ENCODE measurements around the gene MRPS31. TPM values are rescaled to one million over a fixed set of nuclear protein-coding genes. Genes with fewer than 3 reads are reported as not detected.

MRPS31 gene
- 10 to 100 TPM; 20.3 to 21.2 (median 20.9) TPM for total RNA-seq
- long read RNA-seq, donor 1, transcript MRPS31-201 (7 exons, 1,462 nt): major isoform, 18 of 21 reads
- long read RNA-seq, donor 1, partial matches to known transcripts: 2 of 21 reads
- long read RNA-seq, donor 1, other reads (novel, unspliced or antisense): 1 of 21 reads
- long read RNA-seq, donor 2, transcript MRPS31-201 (7 exons, 1,462 nt): major isoform, 17 of 26 reads
- long read RNA-seq, donor 2, partial matches to known transcripts: 6 of 26 reads
- long read RNA-seq, donor 2, other reads (novel, unspliced or antisense): 3 of 26 reads

DNA sequence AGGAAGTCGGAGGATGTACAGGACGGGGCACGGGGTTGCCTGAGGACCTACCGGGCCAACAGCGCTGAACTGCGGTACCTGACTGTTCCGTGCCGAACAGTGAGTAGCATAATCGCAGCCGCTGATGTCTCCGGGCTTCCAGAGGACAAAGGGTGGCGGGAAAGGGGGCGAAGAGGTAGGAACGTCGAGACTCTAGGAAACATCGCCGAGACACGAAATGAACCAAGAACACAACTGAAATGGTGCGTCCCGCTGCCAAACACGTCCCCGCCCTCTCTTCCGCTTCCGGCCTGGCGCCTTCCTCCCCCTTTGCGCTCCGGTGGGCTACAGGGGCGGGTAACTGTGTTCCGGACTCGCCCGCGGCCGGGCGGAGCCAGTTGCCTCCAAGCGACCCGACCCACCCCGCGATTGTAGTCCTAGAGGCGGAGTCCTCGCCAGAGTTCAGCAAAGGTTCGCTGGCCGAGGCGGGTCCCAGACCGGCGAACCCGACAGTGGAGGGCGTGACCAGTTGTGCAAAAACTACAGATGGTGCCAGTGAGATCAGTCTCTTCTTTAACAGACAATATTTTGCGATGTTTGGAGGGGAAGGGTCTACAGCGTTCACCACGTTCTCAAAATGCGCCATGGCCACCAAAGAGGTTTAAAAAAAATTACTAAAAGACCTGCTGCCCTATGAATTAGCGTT lies at the start of gene MRPS31:
Gene MRPS31, minus strand, starts transcription at position 257 of the 685 bp plus-strand sequence. Its CDS starts 54 bp downstream, at position 203.
- DNase-seq (peak; percentile 96 to 98 (median 98)), ATAC-seq (peak; percentile 100)
- Histone ChIP-seq H3K36me3 (ENCODE audit: low read depth) (no peaks in the 10 kb centered on the region), H3K4me1 (ENCODE audit: low read depth) (peaks cover 11% of the 10 kb centered on the region), H3K9me3 (no peaks in the 10 kb centered on the region), H3K4me3 (peak within 1 kb of the TSS; percentile 57)
- TF ChIP-seq, protein P1, sequence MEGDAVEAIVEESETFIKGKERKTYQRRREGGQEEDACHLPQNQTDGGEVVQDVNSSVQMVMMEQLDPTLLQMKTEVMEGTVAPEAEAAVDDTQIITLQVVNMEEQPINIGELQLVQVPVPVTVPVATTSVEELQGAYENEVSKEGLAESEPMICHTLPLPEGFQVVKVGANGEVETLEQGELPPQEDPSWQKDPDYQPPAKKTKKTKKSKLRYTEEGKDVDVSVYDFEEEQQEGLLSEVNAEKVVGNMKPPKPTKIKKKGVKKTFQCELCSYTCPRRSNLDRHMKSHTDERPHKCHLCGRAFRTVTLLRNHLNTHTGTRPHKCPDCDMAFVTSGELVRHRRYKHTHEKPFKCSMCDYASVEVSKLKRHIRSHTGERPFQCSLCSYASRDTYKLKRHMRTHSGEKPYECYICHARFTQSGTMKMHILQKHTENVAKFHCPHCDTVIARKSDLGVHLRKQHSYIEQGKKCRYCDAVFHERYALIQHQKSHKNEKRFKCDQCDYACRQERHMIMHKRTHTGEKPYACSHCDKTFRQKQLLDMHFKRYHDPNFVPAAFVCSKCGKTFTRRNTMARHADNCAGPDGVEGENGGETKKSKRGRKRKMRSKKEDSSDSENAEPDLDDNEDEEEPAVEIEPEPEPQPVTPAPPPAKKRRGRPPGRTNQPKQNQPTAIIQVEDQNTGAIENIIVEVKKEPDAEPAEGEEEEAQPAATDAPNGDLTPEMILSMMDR (IDR thresholded peaks at IDR 0.05): no peak
- intact Hi-C loops (cut with DNase I, micrococcal nuclease): no loop called here

DNA sequence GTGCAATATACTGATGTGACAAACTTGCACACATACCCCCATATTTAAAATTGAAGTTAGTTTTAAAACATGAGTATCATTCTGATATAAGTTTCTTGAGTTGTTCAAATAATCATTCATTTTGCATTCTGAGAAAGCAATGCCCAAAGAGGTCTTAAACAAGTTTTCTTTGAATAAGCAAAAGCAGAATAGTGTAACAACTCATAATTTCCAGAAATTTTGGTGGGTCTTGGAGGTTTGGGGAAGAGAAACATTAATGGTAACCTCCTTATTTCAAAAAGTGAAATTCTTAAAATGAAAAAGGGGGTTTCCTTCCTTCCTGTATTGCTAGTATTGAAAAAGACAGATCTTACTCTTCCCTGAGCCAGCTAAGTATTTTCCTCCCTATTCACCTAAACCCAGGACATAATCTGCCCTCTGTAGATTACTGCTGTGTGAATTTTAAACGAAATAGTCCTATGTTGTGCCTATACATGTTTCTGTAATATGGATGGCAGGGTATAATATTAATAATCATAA lies 48.9 kb upstream of the MRPS31 start:
- Histone ChIP-seq H3K36me3 (ENCODE audit: low read depth) (no peaks in the 10 kb centered on the region), H3K9me3 (no peaks in the 10 kb centered on the region), H3K4me3 (no peak overlapping the region), H3K4me1 (ENCODE audit: low read depth) (no peaks in the 10 kb centered on the region)
- ATAC-seq (no peak), DNase-seq (no peak)
- TF ChIP-seq, protein P1 (IDR thresholded peaks at IDR 0.05): no peak
- intact Hi-C loops (cut with DNase I, micrococcal nuclease): no loop called here

DNA sequence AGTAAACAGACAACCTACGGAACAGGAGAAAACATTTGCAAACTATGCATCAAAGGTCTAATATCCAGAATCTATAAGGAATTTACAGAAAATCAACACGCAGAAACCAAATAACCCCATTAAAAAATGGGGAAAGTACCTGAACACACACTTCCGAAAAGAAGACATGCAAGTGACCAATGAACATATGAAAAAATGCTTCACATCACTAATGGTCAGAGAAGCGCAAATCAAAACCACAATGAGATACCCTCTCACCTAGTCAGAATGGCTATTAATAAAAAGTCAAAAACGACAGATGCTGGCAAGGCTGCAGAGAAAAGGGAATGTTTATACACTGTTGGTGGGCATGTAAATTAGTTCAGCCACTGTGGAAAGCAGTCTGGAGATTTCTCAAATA lies 47.9 kb upstream of the MRPS31 start:
- no peak for ATAC-seq
- intact Hi-C loops (cut with DNase I, micrococcal nuclease): no loop called here
- no peak overlapping the region for H3K4me3 ChIP-seq
- H3K9me3 ChIP-seq: no peaks in the 10 kb centered on the region
- no peaks in the 10 kb centered on the region for H3K4me1 ChIP-seq (ENCODE audit: low read depth)
- H3K36me3 ChIP-seq (ENCODE audit: low read depth): no peaks in the 10 kb centered on the region
- no peak for DNase-seq
- TF ChIP-seq, protein P1 (IDR thresholded peaks at IDR 0.05): no peak

DNA sequence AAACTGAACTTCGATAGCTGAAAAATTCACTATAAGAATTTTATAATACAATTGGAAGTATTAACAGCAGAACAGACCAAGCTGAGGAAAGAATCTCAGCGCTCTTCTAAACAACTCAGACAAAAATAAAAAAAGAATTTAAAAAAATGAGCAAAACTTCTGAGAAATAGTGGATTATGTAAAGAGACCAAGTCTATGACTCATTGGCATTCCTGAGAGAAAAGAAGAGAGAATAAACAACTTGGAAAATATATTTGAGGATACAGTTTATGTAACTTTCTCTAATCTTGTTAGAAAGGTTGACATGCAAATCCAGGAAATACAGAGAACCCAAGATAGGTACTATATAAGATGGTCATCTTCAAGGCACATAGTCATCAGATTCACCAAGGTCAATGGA lies 43.8 kb upstream of the MRPS31 start:
- no peaks in the 10 kb centered on the region for H3K36me3 ChIP-seq (ENCODE audit: low read depth)
- no peak for ATAC-seq
- H3K9me3 ChIP-seq: no peaks in the 10 kb centered on the region
- TF ChIP-seq, protein P1 (IDR thresholded peaks at IDR 0.05): no peak
- H3K4me3 ChIP-seq: no peak overlapping the region
- no peak for DNase-seq
- H3K4me1 ChIP-seq (ENCODE audit: low read depth): no peaks in the 10 kb centered on the region
- intact Hi-C loops (cut with DNase I, micrococcal nuclease): no loop called here

DNA sequence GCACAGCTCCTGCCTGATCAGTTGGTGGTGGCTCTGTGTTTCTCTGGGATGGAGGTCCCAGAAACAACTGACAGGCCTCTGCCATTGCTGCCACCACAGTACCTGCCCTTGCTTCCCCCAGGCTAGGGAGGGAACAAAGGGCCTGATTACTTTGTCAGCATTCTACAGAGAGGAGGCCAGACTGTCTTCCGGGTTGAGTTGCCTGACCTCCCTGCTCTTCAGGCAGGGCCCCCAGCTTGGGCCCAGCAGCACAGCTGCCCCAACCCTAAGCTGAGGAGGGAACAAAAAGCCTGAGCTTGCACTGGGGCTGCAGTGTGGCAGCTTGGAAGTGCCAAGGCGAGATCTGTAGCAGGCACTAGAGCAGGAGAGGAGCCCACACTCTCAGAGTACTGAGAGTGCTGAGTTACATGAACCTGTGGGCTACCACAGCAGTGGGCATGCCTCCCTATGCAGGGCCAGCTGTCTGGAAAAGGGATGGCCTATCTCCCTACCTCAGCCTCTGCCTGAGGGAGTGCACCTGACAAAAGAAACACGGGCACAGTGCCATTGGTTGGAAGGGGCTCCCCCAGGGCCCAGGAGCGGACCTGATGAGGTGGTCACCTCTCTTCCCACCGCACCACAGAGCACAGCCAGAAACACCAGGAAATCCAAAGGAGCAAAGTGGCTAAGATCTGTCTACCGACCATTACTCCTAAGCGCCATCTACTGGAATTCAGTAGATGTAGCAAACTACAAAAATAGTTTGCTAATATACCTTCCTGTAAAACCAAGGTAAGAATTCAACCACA lies 42.9 kb upstream of the MRPS31 start:
- DNase-seq (peak in 1 of 3 donors; percentile 31), ATAC-seq (peak; percentile 87)
- TF ChIP-seq, protein P1 (IDR thresholded peaks at IDR 0.05): no peak
- H3K4me3 ChIP-seq: no peak overlapping the region
- intact Hi-C loops (cut with DNase I, micrococcal nuclease): no loop called here
- no peaks in the 10 kb centered on the region for H3K9me3 ChIP-seq
- H3K4me1 ChIP-seq (ENCODE audit: low read depth): no peaks in the 10 kb centered on the region
- no peaks in the 10 kb centered on the region for H3K36me3 ChIP-seq (ENCODE audit: low read depth)

Measured in mucosa of descending colon (tissue), 3 donors.